Measurements from ENCODE around the gene DDB1. TPM values are rescaled to one million over a fixed set of nuclear protein-coding genes. Genes with fewer than 3 reads are reported as not detected.

The DDB1 gene
- total and polyA plus RNA-seq, 10 of the 15 experiments (the other 5 are each of a cell fraction or from before 2014, with no cell fraction given), result 136 to 272 (median 216) TPM

GRCh38 chr11:61280883-61281580 is 51.9 kb downstream of the DDB1 start:
- no peaks in the 10 kb centered on the region for H3K36me3 ChIP-seq (ENCODE audit: control insufficient read depth in 2 of 2, insufficient read depth in 2 of 2, low read length in 1 of 2)
- TF ChIP-seq FOXM1 (IDR thresholded peaks at IDR 0.05; ENCODE audit: low read depth, low read length) (no peak), CUX1 (IDR thresholded peaks at IDR 0.05; ENCODE audit: insufficient replicate concordance, low read depth, low read length) (no peak), E2F8 (IDR thresholded peaks at IDR 0.05; ENCODE audit: low read depth, partially characterized antibody) (no peak), NFXL1 (IDR thresholded peaks at IDR 0.05; ENCODE audit: borderline replicate concordance) (no peak), PAX5 (IDR thresholded peaks at IDR 0.05; ENCODE audit: borderline replicate concordance, low read depth, low read length) (no peak), HDAC2 (IDR thresholded peaks at IDR 0.05) (no peak), SRF (IDR thresholded peaks at IDR 0.05; ENCODE audit: low read depth in 2 of 2, low read length in 2 of 2) (no peak), YBX1 (IDR thresholded peaks at IDR 0.05) (no peak), MEF2B (IDR thresholded peaks at IDR 0.05; ENCODE audit: partially characterized antibody, poor library complexity, severe bottlenecking) (no peak), ZNF592 (IDR thresholded peaks at IDR 0.05) (no peak), RAD51 (IDR thresholded peaks at IDR 0.05) (no peak)

More at GRCh38 chr11:61280883-61281580, 51.9 kb downstream of the DDB1 start:
- no peak for ATAC-seq
- WGBS (ENCODE audit: insufficient coverage, insufficient replicate concordance, low lambda C conversion rate, missing lambda C conversion rate), result 67% methylated on average over 20 of the region's 20 CpGs
- ChIA-PET SMC1A (ENCODE audit: uncharacterized antibody, unreplicated experiment) (no interaction called here), POLR2A (no interaction called here), CTCF (interaction anchor here (1.0 kb wide), 1 partner anchor 55 kb away, joined by 3 read pairs; no protein-coding TSS in a partner anchor), RAD21 (ENCODE audit: unreplicated experiment) (interaction anchor here (0.7 to 1.4 kb wide), 2 partner anchors 105 to 285 kb away, joined by 4 to 5 read pairs; no protein-coding TSS in a partner anchor)
- Histone ChIP-seq H3K9ac (ENCODE audit: control insufficient read depth, insufficient read depth, low read length) (no peak overlapping the region), H3K4me3 (no peak overlapping the region), H3K4me1 (ENCODE audit: control insufficient read depth, insufficient read depth, low read length) (no peaks in the 10 kb centered on the region), H3K79me2 (ENCODE audit: control insufficient read depth, insufficient read depth, low read length) (no peaks in the 10 kb centered on the region), H3K27ac (ENCODE audit: control insufficient read depth, insufficient read depth) (no peak overlapping the region), H3K9me3 (replicated peaks; ENCODE audit: control insufficient read depth, insufficient read depth, low read length) (no peaks in the 10 kb centered on the region), H4K20me1 (ENCODE audit: control insufficient read depth, insufficient read depth) (no peaks in the 10 kb centered on the region), H3K27me3 (replicated peaks in 1 of 2; ENCODE audit: control insufficient read depth in 2 of 2, insufficient read depth in 2 of 2, low read length in 1 of 2) (no peaks in the 10 kb centered on the region), H2AFZ (ENCODE audit: control insufficient read depth, low read depth, low read length) (no peak overlapping the region), H3K4me2 (ENCODE audit: control insufficient read depth, insufficient read depth) (no peak overlapping the region)
- in situ Hi-C loops (cut with MboI), result no loop called here
- no peak for FAIRE-seq
- DNase-seq (ENCODE audit: low read depth, low spot score), result no peak
- intact Hi-C loops (cut with micrococcal nuclease; ENCODE audit: unreplicated experiment), result no loop called here
- BruUV-seq (replicated peaks), result no TSS peak

Measured in GM12878 (cell line).